ENCODE measurements around the gene CARMIL3.
"Not testable (repeated sequence)": the region's sequence is repeated elsewhere in the genome, so short reads cannot be mapped to it uniquely, and the experiment has no call there.

Gene CARMIL3

DNA sequence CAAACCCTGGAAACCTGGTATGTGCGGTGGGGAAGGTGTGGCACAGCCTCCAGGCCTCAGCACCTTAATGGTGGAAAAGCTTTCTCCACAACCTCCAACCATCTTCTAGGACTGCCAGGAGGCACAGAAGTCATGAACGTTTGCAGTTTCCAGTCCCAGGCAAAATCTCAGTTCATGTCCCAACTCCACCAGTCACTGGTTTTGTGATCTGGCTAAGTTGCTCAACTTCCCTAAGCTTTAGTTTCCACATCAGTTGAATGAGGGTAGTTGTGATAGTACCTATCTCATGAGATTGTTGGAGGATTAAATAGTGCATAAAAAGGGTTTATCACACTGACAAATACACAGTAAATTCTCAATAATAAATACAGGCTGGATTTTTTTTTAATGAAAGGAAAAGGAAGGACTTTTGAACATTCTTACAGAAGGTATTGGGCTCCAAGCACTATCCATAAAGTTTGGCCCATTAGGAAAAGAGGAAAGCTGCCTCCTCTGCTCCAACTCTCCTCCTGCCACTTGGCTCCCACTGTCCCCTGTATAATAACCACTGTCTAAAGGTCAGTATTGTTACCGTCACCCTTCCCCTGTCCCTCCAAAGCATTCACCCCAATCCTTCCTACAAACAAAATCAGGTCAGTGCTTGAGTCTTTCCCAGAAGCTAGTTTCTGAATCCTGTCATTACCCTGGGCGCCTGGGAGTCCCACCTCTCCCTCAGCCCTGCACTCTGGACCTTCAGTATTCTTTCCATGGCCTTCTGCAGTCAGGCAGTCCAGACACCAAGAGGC lies 48.6 kb downstream of the CARMIL3 start:
- no peak overlapping the region for H3K27ac ChIP-seq (ENCODE audit: low read depth, low read length)
- no peak overlapping the region for H3K9ac ChIP-seq (ENCODE audit: low read depth, low read length)
- H3K4me1 ChIP-seq (ENCODE audit: control insufficient read depth, insufficient read depth, low read length) = peaks cover 5% of the 10 kb centered on the region
- no peak overlapping the region for H3K4me3 ChIP-seq (ENCODE audit: low read depth, low read length)
- no peaks in the 10 kb centered on the region; the same call in 1 of the 2 replicates for H3K9me3 ChIP-seq (ENCODE audit: control insufficient read depth, insufficient read depth, low read length)
- no peaks in the 10 kb centered on the region for H3K27me3 ChIP-seq (ENCODE audit: control insufficient read depth, insufficient read depth, low read length)
- H3K36me3 ChIP-seq (ENCODE audit: control insufficient read depth, insufficient read depth, low read length) = peaks cover 60% of the 10 kb centered on the region

DNA sequence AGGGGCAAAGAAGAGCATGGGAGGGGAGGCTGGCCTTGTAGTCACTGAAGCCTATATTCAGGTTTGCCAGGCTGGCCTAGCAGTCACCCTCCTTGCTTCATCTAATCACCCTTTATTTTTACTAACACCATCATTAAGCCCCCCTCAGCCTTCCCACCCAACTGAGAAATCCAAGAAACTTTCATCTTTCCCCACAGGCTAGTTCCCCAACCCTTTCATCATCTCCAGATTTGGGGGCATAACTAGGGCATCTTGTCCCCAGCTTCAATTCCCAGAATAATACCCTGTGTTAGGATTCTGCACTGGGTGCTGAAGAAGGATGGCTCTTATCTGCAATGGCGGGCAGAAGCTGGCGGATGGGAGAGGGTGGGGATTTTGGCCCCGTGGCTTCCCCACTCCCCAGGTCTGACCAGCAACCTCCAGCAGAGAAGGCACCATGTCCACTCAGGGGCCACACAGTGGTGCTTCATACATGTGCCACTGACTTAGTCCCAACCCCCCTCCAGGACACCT lies 49.2 kb downstream of the CARMIL3 start:
- Histone ChIP-seq H3K4me3 (ENCODE audit: low read depth, low read length) (no peak overlapping the region), H3K4me1 (ENCODE audit: control insufficient read depth, insufficient read depth, low read length) (no peaks in the 10 kb centered on the region), H3K27ac (ENCODE audit: low read depth, low read length) (no peak overlapping the region), H3K9me3 (ENCODE audit: control insufficient read depth, insufficient read depth, low read length) (no peaks in the 10 kb centered on the region; the same call in 1 of the 2 replicates), H3K36me3 (ENCODE audit: control insufficient read depth, insufficient read depth, low read length) (peaks cover 60% of the 10 kb centered on the region), H3K9ac (ENCODE audit: low read depth, low read length) (no peak overlapping the region), H3K27me3 (ENCODE audit: control insufficient read depth, insufficient read depth, low read length) (no peaks in the 10 kb centered on the region)

DNA sequence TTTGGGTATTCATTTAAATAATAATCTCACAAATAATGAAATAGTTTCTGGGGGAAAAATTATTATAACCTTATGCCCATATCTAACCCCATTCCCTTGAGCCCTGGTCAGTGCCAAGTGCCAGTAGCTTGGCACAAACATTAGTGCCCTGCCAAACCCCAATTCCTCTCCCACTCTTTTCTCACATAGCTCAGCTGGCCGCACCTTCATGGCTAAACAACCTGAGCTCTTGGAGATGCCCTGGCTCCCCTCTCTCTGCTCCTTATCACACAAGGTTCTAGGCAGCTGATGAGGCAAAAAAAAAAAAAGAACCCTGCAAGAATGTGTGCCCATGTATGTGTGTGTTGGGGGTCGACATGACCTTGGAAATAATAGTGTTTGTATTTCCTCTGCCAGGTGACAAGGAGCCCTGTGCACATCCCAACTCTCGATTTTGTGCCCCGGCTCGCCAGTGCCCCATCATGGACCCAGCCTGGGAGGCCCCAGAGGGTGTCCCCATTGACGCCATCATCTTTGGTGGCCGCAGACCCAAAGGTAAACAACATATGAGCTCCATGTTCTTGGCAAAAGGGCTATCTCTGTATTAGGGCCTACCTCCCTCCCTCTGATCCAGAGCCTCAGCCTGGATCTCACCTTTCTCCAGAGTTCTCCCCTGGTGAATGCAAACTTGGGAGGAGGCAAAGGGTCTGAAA lies 50.7 kb downstream of the CARMIL3 start:
- H3K4me3 ChIP-seq (ENCODE audit: low read depth, low read length) = no peak overlapping the region
- no peak overlapping the region for H3K27ac ChIP-seq (ENCODE audit: low read depth, low read length)
- H3K36me3 ChIP-seq (ENCODE audit: control insufficient read depth, insufficient read depth, low read length) = peaks cover 60% of the 10 kb centered on the region
- H3K9ac ChIP-seq (ENCODE audit: low read depth, low read length) = no peak overlapping the region
- no peaks in the 10 kb centered on the region for H3K27me3 ChIP-seq (ENCODE audit: control insufficient read depth, insufficient read depth, low read length)
- H3K4me1 ChIP-seq (ENCODE audit: control insufficient read depth, insufficient read depth, low read length) = no peaks in the 10 kb centered on the region
- H3K9me3 ChIP-seq (ENCODE audit: control insufficient read depth, insufficient read depth, low read length) = no peaks in the 10 kb centered on the region; the same call in 1 of the 2 replicates

DNA sequence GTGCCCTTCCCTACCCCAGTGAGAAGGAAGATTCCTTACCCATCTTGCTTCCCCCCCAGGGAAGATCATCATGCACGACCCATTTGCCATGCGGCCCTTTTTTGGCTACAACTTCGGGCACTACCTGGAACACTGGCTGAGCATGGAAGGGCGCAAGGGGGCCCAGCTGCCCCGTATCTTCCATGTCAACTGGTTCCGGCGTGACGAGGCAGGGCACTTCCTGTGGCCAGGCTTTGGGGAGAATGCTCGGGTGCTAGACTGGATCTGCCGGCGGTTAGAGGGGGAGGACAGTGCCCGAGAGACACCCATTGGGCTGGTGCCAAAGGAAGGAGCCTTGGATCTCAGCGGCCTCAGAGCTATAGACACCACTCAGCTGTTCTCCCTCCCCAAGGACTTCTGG lies 51.6 kb downstream of the CARMIL3 start:
- Histone ChIP-seq H3K4me3 (ENCODE audit: low read depth, low read length) (no peak overlapping the region), H3K4me1 (ENCODE audit: control insufficient read depth, insufficient read depth, low read length) (no peaks in the 10 kb centered on the region), H3K9ac (ENCODE audit: low read depth, low read length) (no peak overlapping the region), H3K27ac (ENCODE audit: low read depth, low read length) (no peak overlapping the region), H3K9me3 (ENCODE audit: control insufficient read depth, insufficient read depth, low read length) (no peaks in the 10 kb centered on the region; the same call in 1 of the 2 replicates), H3K36me3 (ENCODE audit: control insufficient read depth, insufficient read depth, low read length) (peaks cover 51% of the 10 kb centered on the region), H3K27me3 (ENCODE audit: control insufficient read depth, insufficient read depth, low read length) (no peaks in the 10 kb centered on the region)

DNA sequence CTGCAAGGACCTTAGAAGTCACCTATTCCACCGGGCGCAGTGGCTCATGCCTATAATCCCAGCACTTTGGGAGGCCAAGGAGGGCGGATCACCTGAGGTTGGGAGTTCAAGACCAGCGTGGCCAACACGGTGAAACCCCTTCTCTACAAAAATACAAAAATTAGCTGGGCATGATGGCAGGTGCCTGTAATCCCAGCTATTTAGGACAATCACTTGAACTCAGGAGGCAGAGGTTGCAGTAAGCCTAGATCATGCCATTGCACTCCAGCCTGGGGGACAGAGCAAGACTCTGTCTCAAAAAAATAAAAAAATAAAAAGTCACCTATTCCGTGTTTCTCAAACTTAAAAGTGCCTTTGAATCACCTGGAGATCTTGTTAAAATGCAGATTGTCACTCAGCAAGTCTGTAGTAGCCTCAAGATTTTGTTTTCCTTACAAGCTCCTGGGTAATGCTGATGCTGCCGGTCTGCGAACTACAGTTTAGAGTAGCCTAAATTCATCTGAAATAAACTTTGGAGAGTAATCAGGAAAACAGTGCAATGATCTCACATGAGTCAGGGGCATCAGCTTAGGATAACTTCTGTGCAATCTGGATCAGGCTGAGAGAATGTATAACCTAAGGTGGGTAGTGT lies 53.9 kb downstream of the CARMIL3 start:
- not testable (repeated sequence) for H3K27ac ChIP-seq (ENCODE audit: low read depth, low read length); H3K4me3 ChIP-seq (ENCODE audit: low read depth, low read length); H3K27me3 ChIP-seq (ENCODE audit: control insufficient read depth, insufficient read depth, low read length)

DNA sequence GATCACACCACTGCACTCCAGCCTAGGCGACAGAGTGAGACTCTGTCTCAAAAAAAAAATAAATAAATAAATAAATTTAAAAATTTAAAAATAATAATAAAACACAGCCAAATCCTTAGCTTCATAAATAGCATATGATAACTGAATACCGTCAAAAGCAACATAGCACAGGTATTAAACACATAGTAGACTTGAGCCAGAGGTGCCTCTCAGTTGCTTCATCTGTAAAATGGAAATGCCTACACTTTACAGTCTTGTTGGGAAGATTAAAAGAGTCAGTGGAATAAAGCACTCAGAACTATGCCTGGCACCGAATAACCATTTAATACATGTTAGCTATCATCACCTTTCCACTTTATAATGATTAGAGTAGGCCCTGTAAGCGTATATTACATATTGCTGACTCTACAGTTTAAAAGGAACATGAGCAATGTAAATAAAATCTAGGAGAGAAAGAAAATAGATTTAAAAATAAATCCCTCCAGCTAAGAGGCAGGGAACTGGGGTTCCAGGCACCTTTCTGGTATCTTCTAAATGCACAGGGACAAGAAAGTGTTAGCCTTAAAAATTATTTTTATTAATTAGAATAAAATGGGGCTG lies 55.0 kb downstream of the CARMIL3 start:
- H3K27ac ChIP-seq (ENCODE audit: low read depth, low read length) = no peak overlapping the region
- H3K9ac ChIP-seq (ENCODE audit: low read depth, low read length) = no peak overlapping the region
- H3K27me3 ChIP-seq (ENCODE audit: control insufficient read depth, insufficient read depth, low read length) = no peaks in the 10 kb centered on the region
- H3K4me3 ChIP-seq (ENCODE audit: low read depth, low read length) = no peak overlapping the region
- H3K4me1 ChIP-seq (ENCODE audit: control insufficient read depth, insufficient read depth, low read length) = no peaks in the 10 kb centered on the region
- no peaks in the 10 kb centered on the region; the same call in 1 of the 2 replicates for H3K9me3 ChIP-seq (ENCODE audit: control insufficient read depth, insufficient read depth, low read length)
- H3K36me3 ChIP-seq (ENCODE audit: control insufficient read depth, insufficient read depth, low read length) = peaks cover 21% of the 10 kb centered on the region

More for the DNA sequence above, 53.9 kb downstream of the CARMIL3 start:
- H3K9ac ChIP-seq (ENCODE audit: low read depth, low read length); H3K9me3 ChIP-seq (ENCODE audit: control insufficient read depth, insufficient read depth, low read length); H3K4me1 ChIP-seq (ENCODE audit: control insufficient read depth, insufficient read depth, low read length): not testable (repeated sequence)
- H3K36me3 ChIP-seq (ENCODE audit: control insufficient read depth, insufficient read depth, low read length) = peaks cover 29% of the 10 kb centered on the region

DNA sequence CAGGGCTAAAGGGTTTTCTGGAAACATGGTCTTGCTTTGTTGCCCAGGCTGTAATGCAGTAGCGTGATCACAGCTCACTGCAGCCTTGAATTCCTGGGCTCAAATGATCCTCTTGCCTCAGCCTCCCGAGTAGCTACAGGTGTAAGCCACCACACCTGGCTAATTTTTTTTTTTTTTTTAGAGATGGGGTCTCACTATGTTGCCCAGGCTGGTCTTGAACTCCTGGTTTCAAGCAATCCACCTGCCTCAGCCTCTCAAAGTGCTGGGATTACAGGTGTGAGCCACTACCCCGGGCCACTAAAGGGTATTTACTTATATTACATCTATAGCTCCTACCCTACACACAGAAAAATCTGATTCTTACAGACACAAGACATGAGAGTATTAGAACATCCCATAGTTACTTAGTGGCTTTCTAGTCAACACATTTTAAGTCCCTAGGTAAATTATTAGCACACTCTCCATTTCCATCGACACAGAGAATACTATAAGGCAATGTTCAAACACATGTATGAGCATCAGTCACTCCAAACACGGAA lies 56.6 kb downstream of the CARMIL3 start:
- Histone ChIP-seq H3K4me1 (ENCODE audit: control insufficient read depth, insufficient read depth, low read length) (no peaks in the 10 kb centered on the region), H3K9ac (ENCODE audit: low read depth, low read length) (no peak overlapping the region), H3K27me3 (ENCODE audit: control insufficient read depth, insufficient read depth, low read length) (no peaks in the 10 kb centered on the region), H3K9me3 (ENCODE audit: control insufficient read depth, insufficient read depth, low read length) (no peaks in the 10 kb centered on the region; the same call in 1 of the 2 replicates), H3K36me3 (ENCODE audit: control insufficient read depth, insufficient read depth, low read length) (peaks cover 8% of the 10 kb centered on the region), H3K4me3 (ENCODE audit: low read depth, low read length) (no peak overlapping the region), H3K27ac (ENCODE audit: low read depth, low read length) (no peak overlapping the region)

DNA sequence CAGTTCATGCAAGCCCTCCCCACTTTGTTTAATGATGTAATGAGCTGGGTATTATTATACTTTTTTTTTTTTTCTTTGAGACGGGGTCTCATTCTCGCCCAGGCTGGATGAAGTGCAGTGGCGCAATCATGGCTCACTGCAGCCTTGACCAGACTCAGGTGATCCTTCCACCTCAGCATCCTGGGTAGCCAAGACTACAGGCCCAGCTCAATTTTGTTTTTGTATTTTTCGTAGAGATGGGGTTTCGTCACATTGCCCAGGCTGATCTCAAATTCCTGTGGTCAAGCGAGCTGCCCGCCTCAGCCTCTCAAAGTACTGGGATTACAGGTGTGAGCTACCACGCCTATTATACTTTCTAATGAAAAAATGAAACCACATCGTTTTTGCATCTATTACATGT lies 58.3 kb downstream of the CARMIL3 start:
- H3K4me3 ChIP-seq (ENCODE audit: low read depth, low read length) = no peak overlapping the region
- H3K36me3 ChIP-seq (ENCODE audit: control insufficient read depth, insufficient read depth, low read length) = no peaks in the 10 kb centered on the region
- no peaks in the 10 kb centered on the region for H3K4me1 ChIP-seq (ENCODE audit: control insufficient read depth, insufficient read depth, low read length)
- H3K27ac ChIP-seq (ENCODE audit: low read depth, low read length) = no peak overlapping the region
- no peak overlapping the region for H3K9ac ChIP-seq (ENCODE audit: low read depth, low read length)
- no peaks in the 10 kb centered on the region for H3K27me3 ChIP-seq (ENCODE audit: control insufficient read depth, insufficient read depth, low read length)
- H3K9me3 ChIP-seq (ENCODE audit: control insufficient read depth, insufficient read depth, low read length) = no peaks in the 10 kb centered on the region

DNA sequence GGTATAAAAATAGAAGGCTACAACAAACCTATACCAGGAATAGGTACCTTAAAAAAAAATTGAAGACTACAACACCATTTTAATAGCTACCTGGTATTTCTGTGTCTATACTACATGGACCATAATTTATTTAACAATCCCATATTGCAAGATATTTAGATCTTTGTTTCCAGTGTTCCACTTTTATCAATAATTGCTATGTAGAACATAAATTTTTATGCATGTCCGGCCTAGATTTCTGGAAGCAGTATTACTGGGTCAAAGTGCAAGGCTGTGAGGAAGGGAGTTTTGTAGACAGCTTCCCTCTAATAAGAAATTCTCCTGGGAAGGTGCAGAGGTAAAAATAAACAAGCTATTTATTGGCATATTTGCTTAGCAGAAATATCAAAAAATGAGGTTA lies 58.7 kb downstream of the CARMIL3 start:
- H3K9me3 ChIP-seq (ENCODE audit: control insufficient read depth, insufficient read depth, low read length) = no peaks in the 10 kb centered on the region
- H3K9ac ChIP-seq (ENCODE audit: low read depth, low read length) = no peak overlapping the region
- no peak overlapping the region for H3K4me3 ChIP-seq (ENCODE audit: low read depth, low read length)
- H3K27me3 ChIP-seq (ENCODE audit: control insufficient read depth, insufficient read depth, low read length) = no peaks in the 10 kb centered on the region
- no peaks in the 10 kb centered on the region for H3K36me3 ChIP-seq (ENCODE audit: control insufficient read depth, insufficient read depth, low read length)
- H3K4me1 ChIP-seq (ENCODE audit: control insufficient read depth, insufficient read depth, low read length) = no peaks in the 10 kb centered on the region
- H3K27ac ChIP-seq (ENCODE audit: low read depth, low read length) = no peak overlapping the region

DNA sequence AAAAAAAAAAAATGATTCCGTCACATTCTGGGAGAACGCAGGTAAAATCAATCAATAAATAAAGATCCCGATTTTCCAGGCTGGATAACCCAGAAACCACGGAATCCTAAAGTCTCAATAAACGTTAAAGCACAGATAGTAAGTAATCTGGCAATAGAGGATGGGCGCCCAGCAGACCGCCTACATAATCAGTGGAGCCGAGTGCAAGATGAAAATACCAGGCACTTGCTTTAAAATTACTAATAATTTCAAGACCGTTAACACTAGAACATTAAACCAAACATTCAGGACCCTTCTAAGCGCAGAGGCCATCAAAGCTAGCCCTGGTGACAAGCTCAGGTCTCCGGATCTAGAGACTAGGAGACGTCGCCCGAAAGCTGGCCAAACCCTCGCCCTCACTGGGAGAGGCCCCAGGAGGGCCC lies 61.6 kb downstream of the CARMIL3 start:
- no peaks in the 10 kb centered on the region for H3K9me3 ChIP-seq (ENCODE audit: control insufficient read depth, insufficient read depth, low read length)

More for the DNA sequence above, 61.6 kb downstream of the CARMIL3 start:
- Histone ChIP-seq H3K36me3 (ENCODE audit: control insufficient read depth, insufficient read depth, low read length) (peaks cover 20% of the 10 kb centered on the region), H3K9ac (ENCODE audit: low read depth, low read length) (peak overlapping the region; percentile 66), H3K27me3 (ENCODE audit: control insufficient read depth, insufficient read depth, low read length) (no peaks in the 10 kb centered on the region), H3K4me3 (ENCODE audit: low read depth, low read length) (peak overlapping the region; percentile 92), H3K27ac (ENCODE audit: low read depth, low read length) (peak overlapping the region; percentile 97), H3K4me1 (ENCODE audit: control insufficient read depth, insufficient read depth, low read length) (no peaks in the 10 kb centered on the region)

Measured in HUES48 (cell line).